ENCODE data around the gene GLOD5.

GRCh38 chrX:48713847-48714246 is 47.7 kb upstream of the GLOD5 start:
- TF ChIP-seq CTCF (IDR thresholded peaks at IDR 0.05; ENCODE audit: insufficient read depth, low read depth, low read length) (no peak), EZH2 (IDR thresholded peaks at IDR 0.05; ENCODE audit: insufficient read depth, low read length) (no peak)
